ENCODE measurements around the gene SSB.
"Not testable (repeated sequence)": the region's sequence is repeated elsewhere in the genome, so short reads cannot be mapped to it uniquely, and the experiment has no call there.

- TF ChIP-seq CTCF (IDR thresholded peaks at IDR 0.05; ENCODE audit: low read length); EZH2 (IDR thresholded peaks at IDR 0.05; ENCODE audit: borderline replicate concordance, low read length): not testable (repeated sequence)
Observed at GRCh38 chr2:169820101-169820500, 21.4 kb downstream of the SSB start.
